Progenitor cell of endocrine pancreas (in vitro differentiated cells): ENCODE data around the gene FLYWCH1. TPM values are rescaled to one million over a fixed set of nuclear protein-coding genes. Genes with fewer than 3 reads are reported as not detected.
A peak's percentile ranks its signal among the peaks of the same experiment; 100 is the strongest.

Experiments used
- DNase-seq: peaks from one replicate; pipeline ENCODE4 v3.0.0; 2021; ENCODE audit warnings: low spot score; ENCODE audit not compliant: unreplicated experiment
- H3K27ac Mint-ChIP-seq: 2 replicates; pipeline ENCODE4 v1.8.0; 2021; ENCODE audit warnings: mild to moderate bottlenecking, moderate library complexity, mixed read lengths
- H3K27me3 Mint-ChIP-seq: 2 replicates; pipeline ENCODE4 v1.8.0; 2021; ENCODE audit warnings: mixed read lengths
- H3K36me3 Mint-ChIP-seq: 2 replicates; pipeline ENCODE4 v1.8.0; 2022; ENCODE audit warnings: mixed read lengths; ENCODE audit not compliant: insufficient read depth
- H3K4me1 Mint-ChIP-seq: 2 replicates; pipeline ENCODE4 v1.8.0; 2021; ENCODE audit warnings: low read depth, mixed read lengths
- H3K4me3 Mint-ChIP-seq: 2 replicates; pipeline ENCODE4 v1.8.0; 2021; ENCODE audit warnings: low read depth, mild to moderate bottlenecking, moderate library complexity, mixed read lengths
- H3K9me3 Mint-ChIP-seq: 2 replicates; pipeline ENCODE4 v1.8.0; 2021; ENCODE audit warnings: low read depth, mixed read lengths
- total RNA-seq: library from RNA; stranded (reverse); gene quantifications from 2 replicates; pipeline ENCODE4 v1.2.1, GENCODE V29; 2021
- TF ChIP-seq, protein P1 (sequence below): fragments of 200-600 bp; sonication (generic); IDR thresholded peaks from one replicate; pipeline ENCODE4 v1.5.0; 2021; ENCODE audit warnings: antibody characterized with exemption, mild to moderate bottlenecking; ENCODE audit not compliant: unreplicated experiment

The FLYWCH1 gene
- total RNA-seq, 1 donor from 2014 or later: 19.5 TPM

GRCh38 chr16:2969545-2970521 is 58.1 kb downstream of the FLYWCH1 start:
- no peaks in the 10 kb centered on the region for H3K9me3 Mint-ChIP-seq
- DNase-seq: peak; percentile 48

DNA sequence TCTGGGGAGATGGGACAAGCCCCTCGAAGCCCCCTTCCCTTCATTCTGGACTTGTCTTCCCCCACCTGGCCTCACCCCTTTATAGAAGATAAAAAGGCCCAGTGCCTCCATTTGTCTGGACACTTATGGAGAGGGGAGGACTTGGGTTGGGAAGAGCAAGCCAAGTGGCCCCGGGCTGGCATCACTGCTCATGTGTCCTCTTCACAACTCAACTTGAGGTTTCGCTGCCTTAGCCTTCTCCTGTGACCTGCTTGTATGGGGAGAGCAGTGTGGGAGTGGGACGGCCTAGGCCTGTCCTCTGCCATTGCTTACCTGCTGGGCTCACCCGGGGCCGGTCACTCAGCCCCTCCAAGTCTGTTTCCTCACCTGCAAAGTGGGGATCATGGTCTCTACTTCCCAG is 58.8 kb downstream of the FLYWCH1 start:
- Mint-ChIP-seq H3K27me3 (peaks cover 18% of the 10 kb centered on the region), H3K4me3 (peak overlapping the region; percentile 63), H3K4me1 (no peaks in the 10 kb centered on the region), H3K27ac (no peak overlapping the region), H3K36me3 (no peaks in the 10 kb centered on the region), H3K9me3 (no peaks in the 10 kb centered on the region)
- TF ChIP-seq, protein P1, sequence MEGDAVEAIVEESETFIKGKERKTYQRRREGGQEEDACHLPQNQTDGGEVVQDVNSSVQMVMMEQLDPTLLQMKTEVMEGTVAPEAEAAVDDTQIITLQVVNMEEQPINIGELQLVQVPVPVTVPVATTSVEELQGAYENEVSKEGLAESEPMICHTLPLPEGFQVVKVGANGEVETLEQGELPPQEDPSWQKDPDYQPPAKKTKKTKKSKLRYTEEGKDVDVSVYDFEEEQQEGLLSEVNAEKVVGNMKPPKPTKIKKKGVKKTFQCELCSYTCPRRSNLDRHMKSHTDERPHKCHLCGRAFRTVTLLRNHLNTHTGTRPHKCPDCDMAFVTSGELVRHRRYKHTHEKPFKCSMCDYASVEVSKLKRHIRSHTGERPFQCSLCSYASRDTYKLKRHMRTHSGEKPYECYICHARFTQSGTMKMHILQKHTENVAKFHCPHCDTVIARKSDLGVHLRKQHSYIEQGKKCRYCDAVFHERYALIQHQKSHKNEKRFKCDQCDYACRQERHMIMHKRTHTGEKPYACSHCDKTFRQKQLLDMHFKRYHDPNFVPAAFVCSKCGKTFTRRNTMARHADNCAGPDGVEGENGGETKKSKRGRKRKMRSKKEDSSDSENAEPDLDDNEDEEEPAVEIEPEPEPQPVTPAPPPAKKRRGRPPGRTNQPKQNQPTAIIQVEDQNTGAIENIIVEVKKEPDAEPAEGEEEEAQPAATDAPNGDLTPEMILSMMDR: no peak
- no peak for DNase-seq

More at GRCh38 chr16:2969545-2970521, 58.1 kb downstream of the FLYWCH1 start:
- no peaks in the 10 kb centered on the region for H3K4me1 Mint-ChIP-seq
- peak overlapping the region; percentile 63 for H3K4me3 Mint-ChIP-seq
- H3K36me3 Mint-ChIP-seq: no peaks in the 10 kb centered on the region
- peaks cover 22% of the 10 kb centered on the region for H3K27me3 Mint-ChIP-seq
- TF ChIP-seq, protein P1: peak; percentile 53
- H3K27ac Mint-ChIP-seq: no peak overlapping the region

- Mint-ChIP-seq H3K4me1 (no peaks in the 10 kb centered on the region), H3K27ac (no peak overlapping the region), H3K36me3 (no peaks in the 10 kb centered on the region), H3K4me3 (peak overlapping the region; percentile 63), H3K27me3 (peaks cover 15% of the 10 kb centered on the region), H3K9me3 (no peaks in the 10 kb centered on the region)
- DNase-seq: no peak
- TF ChIP-seq, protein P1: no peak
Observed at GRCh38 chr16:2971134-2971984, 59.6 kb downstream of the FLYWCH1 start.

DNA sequence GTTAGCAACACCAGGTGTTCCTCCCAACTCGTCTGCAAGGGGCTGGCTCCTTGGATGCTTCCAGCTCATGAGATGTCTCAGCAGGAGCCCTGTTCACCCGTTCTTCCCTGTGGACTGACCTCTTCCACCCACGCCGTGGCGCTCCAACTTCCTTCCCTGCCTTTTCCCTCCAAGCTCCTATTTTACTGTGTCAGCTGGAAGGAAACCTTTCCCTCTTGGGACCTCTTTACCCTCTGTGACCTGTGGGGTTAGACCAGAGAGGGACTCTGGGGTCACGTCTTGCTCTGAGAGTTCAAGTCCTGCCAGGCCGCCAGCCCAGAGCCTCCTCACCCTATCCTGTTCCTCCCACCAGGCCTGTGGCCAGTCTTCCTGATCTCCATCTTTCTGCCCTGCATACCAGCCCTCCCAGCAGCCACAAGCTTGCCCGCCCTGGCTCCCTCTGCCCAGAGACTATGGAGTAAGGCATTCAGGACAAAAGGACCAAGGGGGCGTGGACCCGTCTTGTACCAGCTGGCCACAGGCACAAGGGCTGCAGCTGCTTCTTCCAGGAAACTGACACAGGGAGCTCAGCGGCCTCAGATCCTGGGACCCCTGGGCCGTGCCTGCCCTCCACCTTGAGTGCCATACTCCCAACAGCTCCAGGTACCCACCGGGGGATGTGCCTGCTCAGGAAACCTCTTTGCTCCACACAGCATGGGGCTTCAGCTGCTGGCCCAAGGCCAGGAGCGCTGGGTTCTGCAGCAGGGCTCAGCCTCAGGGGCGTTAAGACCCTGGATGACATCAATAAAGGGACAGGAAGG is 60.5 kb downstream of the FLYWCH1 start:
- H3K4me3 Mint-ChIP-seq: no peak overlapping the region
- TF ChIP-seq, protein P1: no peak
- H3K4me1 Mint-ChIP-seq: no peaks in the 10 kb centered on the region
- DNase-seq: no peak
- no peaks in the 10 kb centered on the region for H3K36me3 Mint-ChIP-seq
- peaks cover 15% of the 10 kb centered on the region for H3K27me3 Mint-ChIP-seq
- no peaks in the 10 kb centered on the region for H3K9me3 Mint-ChIP-seq
- no peak overlapping the region for H3K27ac Mint-ChIP-seq
